ENCODE measurements around the gene CES4A. TPM values are rescaled to one million over a fixed set of nuclear protein-coding genes. Genes with fewer than 3 reads are reported as not detected.
"Not testable (repeated sequence)": the region's sequence is repeated elsewhere in the genome, so short reads cannot be mapped to it uniquely, and the experiment has no call there.

CES4A gene
- total RNA-seq: 10 to 100 TPM in 3 of 4 donors, 1 to 10 TPM in 1; 4.4 to 48.1 (median 14.3) TPM

- DNase-seq (ENCODE audit: low spot score): no peak
- peak; percentile 89 for ATAC-seq (ENCODE audit: low FRiP score)
- no peak for TF ChIP-seq CTCF (IDR thresholded peaks at IDR 0.05)
Observed at GRCh38 chr16:66988197-66988788, at the start of gene CES4A. TSS of gene CES4A (plus strand) at chr16:66988589. CDS start at chr16:66988773, 184 bp downstream.

GRCh38 chr16:66939366-66939765 lies 49.0 kb upstream of the CES4A start:
- no peak for ATAC-seq (ENCODE audit: low FRiP score)
- DNase-seq (ENCODE audit: low spot score): no peak
- no peak for TF ChIP-seq CTCF (IDR thresholded peaks at IDR 0.05)

GRCh38 chr16:66940236-66940635 lies 48.2 kb upstream of the CES4A start:
- no peak for TF ChIP-seq CTCF (IDR thresholded peaks at IDR 0.05)
- ATAC-seq (ENCODE audit: low FRiP score) (no peak), DNase-seq (ENCODE audit: low spot score) (no peak)

GRCh38 chr16:66942981-66943380 lies 45.4 kb upstream of the CES4A start:
- TF ChIP-seq CTCF (IDR thresholded peaks at IDR 0.05): no peak
- ATAC-seq (ENCODE audit: low FRiP score): no peak
- DNase-seq (ENCODE audit: low spot score): no peak

- TF ChIP-seq CTCF (IDR thresholded peaks at IDR 0.05): no peak
- no peak for ATAC-seq (ENCODE audit: low FRiP score)
- no peak for DNase-seq (ENCODE audit: low spot score)
Observed at GRCh38 chr16:66943426-66944053, 44.8 kb upstream of the CES4A start.

- ATAC-seq (ENCODE audit: low FRiP score) (no peak), DNase-seq (ENCODE audit: low spot score) (no peak)
- no peak for TF ChIP-seq CTCF (IDR thresholded peaks at IDR 0.05)
Observed at GRCh38 chr16:66944054-66944441, 44.3 kb upstream of the CES4A start.

GRCh38 chr16:66944971-66945370 lies 43.4 kb upstream of the CES4A start:
- ATAC-seq (ENCODE audit: low FRiP score); DNase-seq (ENCODE audit: low spot score): not testable (repeated sequence)

All from omental fat pad (tissue), 4 donors.